ENCODE measurements around the gene ACLY.
A peak's percentile ranks its signal among the peaks of the same experiment; 100 is the strongest.

The ACLY gene

GRCh38 chr17:41913798-41914197 is 5.0 kb downstream of the ACLY start:
- peaks cover 0 to 50% (median 50%) of the 10 kb centered on the region in 5 donors for H3K36me3 ChIP-seq (ENCODE audit: control insufficient read depth in 5 of 5, insufficient read depth in 5 of 5, low read length in 5 of 5)
- peak overlapping the region; percentile 74 for H3K27ac ChIP-seq (ENCODE audit: low read depth, low read length)
- no peaks in the 10 kb centered on the region for H3K27me3 ChIP-seq (ENCODE audit: control insufficient read depth in 5 of 5, insufficient read depth in 4 of 5, low read length in 5 of 5)
- H3K9me3 ChIP-seq (ENCODE audit: control insufficient read depth in 5 of 5, low read length in 5 of 5), result no peaks in the 10 kb centered on the region
- H3K4me3 ChIP-seq (ENCODE audit: low read depth in 1 of 5, low read length in 5 of 5), result peak overlapping the region in 1 of 5 donors; percentile 36
- peak overlapping the region in 3 of 5 donors; percentile 2 to 23 (median 2) for H3K9ac ChIP-seq (ENCODE audit: low read length in 5 of 5)
- peaks cover 5 to 61% (median 37%) of the 10 kb centered on the region in 5 donors for H3K4me1 ChIP-seq (ENCODE audit: control insufficient read depth in 5 of 5, insufficient read depth in 5 of 5, low read length in 5 of 5)

GRCh38 chr17:41912925-41913324 is 5.8 kb downstream of the ACLY start:
- Histone ChIP-seq H3K4me3 (ENCODE audit: low read depth in 1 of 5, low read length in 5 of 5) (no peak overlapping the region), H3K36me3 (ENCODE audit: control insufficient read depth in 5 of 5, insufficient read depth in 5 of 5, low read length in 5 of 5) (peaks cover 0 to 59% (median 58%) of the 10 kb centered on the region in 5 donors), H3K27ac (ENCODE audit: low read depth, low read length) (peak overlapping the region; percentile 74)

GRCh38 chr17:41910701-41911391 is 7.9 kb downstream of the ACLY start:
- H3K27ac ChIP-seq (ENCODE audit: low read depth, low read length), result peak overlapping the region; percentile 63
- H3K4me3 ChIP-seq (ENCODE audit: low read depth in 1 of 5, low read length in 5 of 5), result no peak overlapping the region
- peaks cover 0 to 80% (median 75%) of the 10 kb centered on the region in 5 donors for H3K36me3 ChIP-seq (ENCODE audit: control insufficient read depth in 5 of 5, insufficient read depth in 5 of 5, low read length in 5 of 5)

More at GRCh38 chr17:41912925-41913324, 5.8 kb downstream of the ACLY start:
- Histone ChIP-seq H3K9me3 (ENCODE audit: control insufficient read depth in 5 of 5, low read length in 5 of 5) (no peaks in the 10 kb centered on the region), H3K4me1 (ENCODE audit: control insufficient read depth in 5 of 5, insufficient read depth in 5 of 5, low read length in 5 of 5) (peaks cover 5 to 55% (median 33%) of the 10 kb centered on the region in 5 donors), H3K27me3 (ENCODE audit: control insufficient read depth in 5 of 5, insufficient read depth in 4 of 5, low read length in 5 of 5) (no peaks in the 10 kb centered on the region), H3K9ac (ENCODE audit: low read length in 5 of 5) (no peak overlapping the region)

GRCh38 chr17:41909088-41909487 is 9.7 kb downstream of the ACLY start:
- peaks cover 0 to 16% (median 9%) of the 10 kb centered on the region in 5 donors for H3K4me1 ChIP-seq (ENCODE audit: control insufficient read depth in 5 of 5, insufficient read depth in 5 of 5, low read length in 5 of 5)
- H3K9me3 ChIP-seq (ENCODE audit: control insufficient read depth in 5 of 5, low read length in 5 of 5), result no peaks in the 10 kb centered on the region
- peaks cover 2 to 98% (median 92%) of the 10 kb centered on the region in 5 donors for H3K36me3 ChIP-seq (ENCODE audit: control insufficient read depth in 5 of 5, insufficient read depth in 5 of 5, low read length in 5 of 5)
- H3K9ac ChIP-seq (ENCODE audit: low read length in 5 of 5), result no peak overlapping the region
- peak overlapping the region; percentile 37 for H3K27ac ChIP-seq (ENCODE audit: low read depth, low read length)
- no peak overlapping the region for H3K4me3 ChIP-seq (ENCODE audit: low read depth in 1 of 5, low read length in 5 of 5)
- H3K27me3 ChIP-seq (ENCODE audit: control insufficient read depth in 5 of 5, insufficient read depth in 4 of 5, low read length in 5 of 5), result no peaks in the 10 kb centered on the region

More at GRCh38 chr17:41910701-41911391, 7.9 kb downstream of the ACLY start:
- Histone ChIP-seq H3K4me1 (ENCODE audit: control insufficient read depth in 5 of 5, insufficient read depth in 5 of 5, low read length in 5 of 5) (peaks cover 0 to 34% (median 21%) of the 10 kb centered on the region in 5 donors), H3K27me3 (ENCODE audit: control insufficient read depth in 5 of 5, insufficient read depth in 4 of 5, low read length in 5 of 5) (no peaks in the 10 kb centered on the region), H3K9me3 (ENCODE audit: control insufficient read depth in 5 of 5, low read length in 5 of 5) (no peaks in the 10 kb centered on the region), H3K9ac (ENCODE audit: low read length in 5 of 5) (no peak overlapping the region)

- H3K4me1 ChIP-seq (ENCODE audit: control insufficient read depth in 5 of 5, insufficient read depth in 5 of 5, low read length in 5 of 5), result peaks cover 0 to 6% (median 0%) of the 10 kb centered on the region in 5 donors
- H3K27ac ChIP-seq (ENCODE audit: low read depth, low read length), result peak overlapping the region; percentile 65
- no peaks in the 10 kb centered on the region for H3K9me3 ChIP-seq (ENCODE audit: control insufficient read depth in 5 of 5, low read length in 5 of 5)
- no peak overlapping the region for H3K9ac ChIP-seq (ENCODE audit: low read length in 5 of 5)
- H3K4me3 ChIP-seq (ENCODE audit: low read depth in 1 of 5, low read length in 5 of 5), result no peak overlapping the region
- H3K27me3 ChIP-seq (ENCODE audit: control insufficient read depth in 5 of 5, insufficient read depth in 4 of 5, low read length in 5 of 5), result no peaks in the 10 kb centered on the region
- H3K36me3 ChIP-seq (ENCODE audit: control insufficient read depth in 5 of 5, insufficient read depth in 5 of 5, low read length in 5 of 5), result peaks cover 2 to 97% (median 93%) of the 10 kb centered on the region in 5 donors
These were observed 10.9 kb downstream of the ACLY start for GRCh38 chr17:41907633-41908539.

GRCh38 chr17:41907185-41907556 is 11.6 kb downstream of the ACLY start:
- Histone ChIP-seq H3K36me3 (ENCODE audit: control insufficient read depth in 5 of 5, insufficient read depth in 5 of 5, low read length in 5 of 5) (peaks cover 2 to 97% (median 93%) of the 10 kb centered on the region in 5 donors), H3K4me1 (ENCODE audit: control insufficient read depth in 5 of 5, insufficient read depth in 5 of 5, low read length in 5 of 5) (peaks cover 0 to 6% (median 0%) of the 10 kb centered on the region in 5 donors), H3K9ac (ENCODE audit: low read length in 5 of 5) (peak overlapping the region in 1 of 5 donors; percentile 36), H3K27me3 (ENCODE audit: control insufficient read depth in 5 of 5, insufficient read depth in 4 of 5, low read length in 5 of 5) (no peaks in the 10 kb centered on the region), H3K4me3 (ENCODE audit: low read depth in 1 of 5, low read length in 5 of 5) (no peak overlapping the region), H3K27ac (ENCODE audit: low read depth, low read length) (peak overlapping the region; percentile 65), H3K9me3 (ENCODE audit: control insufficient read depth in 5 of 5, low read length in 5 of 5) (no peaks in the 10 kb centered on the region)

- H3K9ac ChIP-seq (ENCODE audit: low read length in 5 of 5), result peak overlapping the region in 1 of 5 donors; percentile 36
- H3K27me3 ChIP-seq (ENCODE audit: control insufficient read depth in 5 of 5, insufficient read depth in 4 of 5, low read length in 5 of 5), result no peaks in the 10 kb centered on the region
- H3K4me1 ChIP-seq (ENCODE audit: control insufficient read depth in 5 of 5, insufficient read depth in 5 of 5, low read length in 5 of 5), result peaks cover 0 to 6% (median 0%) of the 10 kb centered on the region in 5 donors
- peak overlapping the region; percentile 65 for H3K27ac ChIP-seq (ENCODE audit: low read depth, low read length)
- H3K4me3 ChIP-seq (ENCODE audit: low read depth in 1 of 5, low read length in 5 of 5), result no peak overlapping the region
- H3K9me3 ChIP-seq (ENCODE audit: control insufficient read depth in 5 of 5, low read length in 5 of 5), result no peaks in the 10 kb centered on the region
- H3K36me3 ChIP-seq (ENCODE audit: control insufficient read depth in 5 of 5, insufficient read depth in 5 of 5, low read length in 5 of 5), result peaks cover 2 to 97% (median 93%) of the 10 kb centered on the region in 5 donors
These were observed 12.1 kb downstream of the ACLY start for GRCh38 chr17:41906465-41907184.

GRCh38 chr17:41905172-41905571 is 13.6 kb downstream of the ACLY start:
- Histone ChIP-seq H3K4me1 (ENCODE audit: control insufficient read depth in 5 of 5, insufficient read depth in 5 of 5, low read length in 5 of 5) (peaks cover 0 to 6% (median 0%) of the 10 kb centered on the region in 5 donors), H3K9ac (ENCODE audit: low read length in 5 of 5) (no peak overlapping the region), H3K4me3 (ENCODE audit: low read depth in 1 of 5, low read length in 5 of 5) (no peak overlapping the region), H3K27me3 (ENCODE audit: control insufficient read depth in 5 of 5, insufficient read depth in 4 of 5, low read length in 5 of 5) (no peaks in the 10 kb centered on the region), H3K36me3 (ENCODE audit: control insufficient read depth in 5 of 5, insufficient read depth in 5 of 5, low read length in 5 of 5) (peaks cover 2 to 97% (median 92%) of the 10 kb centered on the region in 5 donors), H3K27ac (ENCODE audit: low read depth, low read length) (no peak overlapping the region), H3K9me3 (ENCODE audit: control insufficient read depth in 5 of 5, low read length in 5 of 5) (no peaks in the 10 kb centered on the region)

- Histone ChIP-seq H3K9me3 (ENCODE audit: control insufficient read depth in 5 of 5, low read length in 5 of 5) (no peaks in the 10 kb centered on the region), H3K27ac (ENCODE audit: low read depth, low read length) (no peak overlapping the region), H3K36me3 (ENCODE audit: control insufficient read depth in 5 of 5, insufficient read depth in 5 of 5, low read length in 5 of 5) (peaks cover 2 to 94% (median 87%) of the 10 kb centered on the region in 5 donors), H3K4me3 (ENCODE audit: low read depth in 1 of 5, low read length in 5 of 5) (no peak overlapping the region), H3K9ac (ENCODE audit: low read length in 5 of 5) (peak overlapping the region in 1 of 5 donors; percentile 31), H3K27me3 (ENCODE audit: control insufficient read depth in 5 of 5, insufficient read depth in 4 of 5, low read length in 5 of 5) (no peaks in the 10 kb centered on the region), H3K4me1 (ENCODE audit: control insufficient read depth in 5 of 5, insufficient read depth in 5 of 5, low read length in 5 of 5) (peaks cover 0 to 6% (median 0%) of the 10 kb centered on the region in 5 donors)
These were observed 14.4 kb downstream of the ACLY start for GRCh38 chr17:41904242-41904841.

Measured in subcutaneous abdominal adipose tissue (tissue), 5 donors.